ENCODE results near the gene KCNK4.

GRCh38 chr11:64249038-64249437, 42.1 kb upstream of the KCNK4 start:
- TF ChIP-seq POLR2A (IDR thresholded peaks at IDR 0.05) (no peak), CTCF (IDR thresholded peaks at IDR 0.05) (no peak)
